NOMO-1 (cell line): ENCODE results near the gene L2HGDH.

Experiments used
- DNase-seq, 2 experiments: peaks; one replicate each; lab custom pipeline; 2025; ENCODE audit not compliant: unreplicated experiment in 2 of 2; lab: John Stamatoyannopoulos, UW

The L2HGDH gene

GRCh38 chr14:50231475-50232275 is 80.4 kb downstream of the L2HGDH start, which contains the start of gene SOS2:
TSS of gene SOS2 (minus strand) at chr14:50231578. CDS start at chr14:50231283, 295 bp downstream.
- peak; percentile 86 to 90 for DNase-seq

GRCh38 chr14:50230701-50231474 is 81.1 kb downstream of the L2HGDH start:
- peak; percentile 56 to 73 for DNase-seq

- peak; percentile 26 to 60 for DNase-seq
These were observed 81.7 kb downstream of the L2HGDH start for GRCh38 chr14:50230401-50230700.

- no peak for DNase-seq
These were observed 82.3 kb downstream of the L2HGDH start for GRCh38 chr14:50229681-50230080.

- no peak for DNase-seq
These were observed 83.7 kb downstream of the L2HGDH start for GRCh38 chr14:50228313-50228712.

- DNase-seq: peak; percentile 18 to 69
These were observed 86.1 kb downstream of the L2HGDH start for GRCh38 chr14:50225974-50226297.

GRCh38 chr14:50225067-50225973 is 86.7 kb downstream of the L2HGDH start:
- no peak for DNase-seq

GRCh38 chr14:50222055-50222613 is 89.9 kb downstream of the L2HGDH start:
- DNase-seq: no peak

GRCh38 chr14:50218501-50218900 is 93.5 kb downstream of the L2HGDH start:
- DNase-seq: no peak

GRCh38 chr14:50215416-50215815 is 96.6 kb downstream of the L2HGDH start:
- DNase-seq: no peak

- no peak for DNase-seq
These were observed 98.2 kb downstream of the L2HGDH start for GRCh38 chr14:50213795-50214194.

GRCh38 chr14:50212726-50213125 is 99.3 kb downstream of the L2HGDH start:
- DNase-seq: no peak

- DNase-seq: no peak
These were observed 102.0 kb downstream of the L2HGDH start for GRCh38 chr14:50210074-50210473.

- DNase-seq: no peak
These were observed 113.5 kb downstream of the L2HGDH start for GRCh38 chr14:50198499-50198898.

GRCh38 chr14:50191499-50191898 is 120.5 kb downstream of the L2HGDH start:
- no peak for DNase-seq
